Kidney epithelial cell (primary cell): ENCODE measurements around the gene FGF9. TPM values are rescaled to one million over a fixed set of nuclear protein-coding genes. Genes with fewer than 3 reads are reported as not detected.

Experiments
- DNase-seq: peaks from one replicate; pipeline ENCODE4 v3.0.0-alpha.2; 2010; ENCODE audit warnings: low read depth
- H3K27me3 ChIP-seq: 2 replicates; pipeline ENCODE4 v1.6.0; 2011; ENCODE audit warnings: low read length; ENCODE audit not compliant: control insufficient read depth, insufficient read depth
- H3K36me3 ChIP-seq: 2 replicates; pipeline ENCODE4 v1.5.1; 2011; ENCODE audit warnings: low read length; ENCODE audit not compliant: control insufficient read depth, insufficient read depth
- H3K4me3 ChIP-seq: 2 replicates; pipeline ENCODE4 v1.5.1; 2011; ENCODE audit warnings: low read depth, mild to moderate bottlenecking, control low read depth, low read length
- CTCF ChIP-seq: IDR thresholded peaks from 2 replicates; pipeline ENCODE4 v1.5.1; 2011; ENCODE audit warnings: mild to moderate bottlenecking, moderate library complexity, low read length, control low read depth, inconsistent platforms; ENCODE audit not compliant: insufficient read depth, poor library complexity, severe bottlenecking
- total RNA-seq: library from RNA; depleted of rRNA; stranded (reverse); fragments of >200 nt; gene quantifications from 2 replicates; pipeline ENCODE4 v1.2.3, GENCODE V29; 2015

The FGF9 gene
- total RNA-seq, 1 donor from 2014 or later: 0.33 TPM

GRCh38 chr13:21672287-21672680, 1.4 kb downstream of the FGF9 start:
- H3K4me3 ChIP-seq: peak overlapping the region; percentile 25
- DNase-seq: no peak
- no peak for TF ChIP-seq CTCF
- peaks cover 10% of the 10 kb centered on the region for H3K27me3 ChIP-seq
- H3K36me3 ChIP-seq: no peaks in the 10 kb centered on the region

GRCh38 chr13:21672796-21673538, 2.1 kb downstream of the FGF9 start:
- DNase-seq: no peak
- Histone ChIP-seq H3K4me3 (peak overlapping the region; percentile 66), H3K36me3 (no peaks in the 10 kb centered on the region), H3K27me3 (peaks cover 10% of the 10 kb centered on the region)
- no peak for TF ChIP-seq CTCF

- peaks cover 10% of the 10 kb centered on the region for H3K27me3 ChIP-seq
- DNase-seq: no peak
- TF ChIP-seq CTCF: no peak
Measured at GRCh38 chr13:21673539-21673788, 2.6 kb downstream of the FGF9 start.

GRCh38 chr13:21673789-21674489, 3.1 kb downstream of the FGF9 start:
- TF ChIP-seq CTCF: no peak
- no peaks in the 10 kb centered on the region for H3K36me3 ChIP-seq
- no peak for DNase-seq
- H3K27me3 ChIP-seq: peaks cover 10% of the 10 kb centered on the region
- peak overlapping the region; percentile 66 for H3K4me3 ChIP-seq

More at GRCh38 chr13:21673539-21673788, 2.6 kb downstream of the FGF9 start:
- Histone ChIP-seq H3K4me3 (peak overlapping the region; percentile 66), H3K36me3 (no peaks in the 10 kb centered on the region)

GRCh38 chr13:21674490-21675009, 3.7 kb downstream of the FGF9 start:
- Histone ChIP-seq H3K4me3 (peak overlapping the region; percentile 66), H3K27me3 (peaks cover 10% of the 10 kb centered on the region), H3K36me3 (no peaks in the 10 kb centered on the region)
- no peak for TF ChIP-seq CTCF
- DNase-seq: no peak
